Endothelial cell of umbilical vein (primary cell): ENCODE measurements around the gene PROCA1. TPM values are rescaled to one million over a fixed set of nuclear protein-coding genes. Genes with fewer than 3 reads are reported as not detected.

Source experiments
- BruUV-seq: library from RNA; stranded (reverse); fragments of 400-500 nt; replicated peaks from 2 replicates; lab custom pipeline; 2021; lab: Mats Ljungman, UMichigan
- CTCF ChIA-PET: fragments of 300-600, 350-600 bp; sonication (Branson Sonifier 250); formaldehyde crosslinking; loops from one replicate; lab custom pipeline; 2021; ENCODE audit warnings: antibody characterized with exemption, inconsistent platforms; lab: Charles Lee
- POLR2A ChIA-PET: fragments of 300-600, 350-600 bp; sonication (Branson Sonifier 250); formaldehyde crosslinking; loops from one replicate; lab custom pipeline; 2021; ENCODE audit warnings: antibody characterized with exemption, inconsistent platforms; lab: Charles Lee
- DNase-seq: peaks from one replicate; pipeline ENCODE4 v3.0.0-alpha.2; 2011; ENCODE audit warnings: low read depth, low spot score
- FAIRE-seq: peaks from 2 replicates; lab custom pipeline; 2011; peaks lifted over from hg19 to GRCh38; lab: Jason Lieb, UNC
- H2AFZ ChIP-seq: 2 replicates; pipeline ENCODE4 v1.6.0; 2012; ENCODE audit warnings: low read depth, low read length, control low read depth, inconsistent platforms
- H3K27ac ChIP-seq: 2 replicates; pipeline ENCODE4 v1.5.1; 2011; ENCODE audit warnings: low read depth, mild to moderate bottlenecking, control low read depth, low read length, moderate library complexity; ENCODE audit not compliant: insufficient read depth
- H3K27me3 ChIP-seq, 2 experiments: 2 replicates each; pipeline versions ENCODE4 v1.6.0 to v1.6.1; 2011; ENCODE audit warnings: low read length in 2 of 2, mixed read lengths in 1 of 2; ENCODE audit not compliant: control insufficient read depth in 2 of 2, insufficient read depth in 2 of 2
- H3K36me3 ChIP-seq, 2 experiments: 2 replicates in 1 of 2; 3 replicates in 1 of 2; pipeline ENCODE4 v1.5.1; 2011; ENCODE audit warnings: low read length in 2 of 2, mild to moderate bottlenecking in 1 of 2, moderate library complexity in 1 of 2; ENCODE audit not compliant: control insufficient read depth in 2 of 2, insufficient read depth in 2 of 2; ENCODE audit errors: extremely low read depth in 1 of 2
- H3K4me1 ChIP-seq: 3 replicates; pipeline ENCODE4 v1.5.1; 2011; ENCODE audit warnings: mild to moderate bottlenecking, low read length; ENCODE audit not compliant: control insufficient read depth, insufficient read depth; ENCODE audit errors: extremely low read depth
- H3K4me2 ChIP-seq: 2 replicates; pipeline ENCODE4 v1.6.1; 2011; ENCODE audit warnings: low read length, control low read depth, mixed read lengths; ENCODE audit not compliant: insufficient read depth
- H3K4me3 ChIP-seq, 3 experiments: fragments of 200-600 bp in 1 of 3; sonication (generic), shearing (Covaris generic) in 1 of 3; replicated peaks in 1 of 3; 2 replicates each; pipeline ENCODE4 v1.5.1; 2011 to 2016; ENCODE audit warnings: control low read depth in 3 of 3, low read length in 3 of 3, mild to moderate bottlenecking in 2 of 3, inconsistent platforms in 1 of 3, low read depth in 1 of 3, moderate library complexity in 1 of 3; ENCODE audit not compliant: insufficient read depth in 1 of 3
- H3K79me2 ChIP-seq: 2 replicates; pipeline ENCODE4 v1.6.0; 2012; ENCODE audit warnings: low read length, inconsistent platforms; ENCODE audit not compliant: control insufficient read depth, insufficient read depth
- H3K9ac ChIP-seq: replicated peaks from 2 replicates; pipeline ENCODE3; 2011; ENCODE audit warnings: low read length, control low read depth; ENCODE audit not compliant: insufficient read depth; ENCODE audit errors: extremely low read depth
- H3K9me1 ChIP-seq: replicated peaks from 3 replicates; pipeline ENCODE4 v1.6.0; 2011; ENCODE audit warnings: mild to moderate bottlenecking, low read length; ENCODE audit not compliant: control insufficient read depth, insufficient read depth; ENCODE audit errors: extremely low read depth
- H3K9me3 ChIP-seq: replicated peaks from 2 replicates; pipeline ENCODE4 v1.5.1; 2012; ENCODE audit warnings: low read length, inconsistent platforms; ENCODE audit not compliant: control insufficient read depth, insufficient read depth
- H4K20me1 ChIP-seq: replicated peaks from 2 replicates; pipeline ENCODE3; 2011; ENCODE audit warnings: mild to moderate bottlenecking, low read length; ENCODE audit not compliant: control insufficient read depth, insufficient read depth; ENCODE audit errors: extremely low read depth
- CTCF ChIP-seq, 2 donors: IDR thresholded peaks; 1 replicate in 1 of 2; 2 replicates in 1 of 2; pipeline ENCODE4 v1.5.1; 2011; ENCODE audit warnings: low read length in 2 of 2, mild to moderate bottlenecking in 2 of 2, moderate library complexity in 2 of 2, control low read depth in 1 of 2, inconsistent platforms in 1 of 2, low read depth in 1 of 2; ENCODE audit not compliant: insufficient read depth in 1 of 2; ENCODE audit errors: extremely low read depth in 1 of 2
- EZH2 ChIP-seq: IDR thresholded peaks from 2 replicates; pipeline ENCODE4 v1.6.1; 2012; ENCODE audit warnings: borderline replicate concordance, low read depth, mild to moderate bottlenecking, moderate library complexity, low read length, inconsistent platforms; ENCODE audit not compliant: severe bottlenecking
- FOS ChIP-seq: IDR thresholded peaks from 2 replicates; pipeline ENCODE4 v1.6.1; 2011; ENCODE audit warnings: mild to moderate bottlenecking, low read length, moderate library complexity, borderline replicate concordance; ENCODE audit not compliant: insufficient read depth
- GATA2 ChIP-seq: IDR thresholded peaks from 2 replicates; pipeline ENCODE4 v1.7.0; 2011; ENCODE audit warnings: low read depth, mild to moderate bottlenecking, moderate library complexity, mixed read lengths, low read length; ENCODE audit not compliant: insufficient read length, insufficient read depth
- JUN ChIP-seq: IDR thresholded peaks from 2 replicates; pipeline ENCODE4 v1.6.1; 2011; ENCODE audit warnings: borderline replicate concordance, low read depth; ENCODE audit not compliant: insufficient read length, insufficient read depth
- MAX ChIP-seq: IDR thresholded peaks from 2 replicates; pipeline ENCODE4 v1.6.1; 2011; ENCODE audit not compliant: insufficient read depth, insufficient read length
- MYC ChIP-seq: IDR thresholded peaks from one replicate; pipeline ENCODE4 v1.6.1; 2011; ENCODE audit warnings: mild to moderate bottlenecking, low read depth, low read length
- POLR2A ChIP-seq: IDR thresholded peaks from 2 replicates; pipeline ENCODE4 v1.6.1; 2012; ENCODE audit warnings: low read depth, mild to moderate bottlenecking, control low read depth, low read length
- POLR2AphosphoS5 ChIP-seq: IDR thresholded peaks from 2 replicates; pipeline ENCODE4 v1.6.1; 2012; ENCODE audit warnings: low read depth, mild to moderate bottlenecking, control low read depth, low read length, moderate library complexity; ENCODE audit not compliant: insufficient read depth
- dilution Hi-C: fragments of 300-500 bp; cut with MboI; formaldehyde crosslinking; loops from one replicate; pipeline ENCODE4 v1.15.0; 2019; ENCODE audit warnings: low sequenced_read_pairs; ENCODE audit not compliant: extremely low pct_ligation_motif_present
- intact Hi-C: fragments of 100-400 bp; cut with micrococcal nuclease; formaldehyde crosslinking; loops from one replicate; pipeline ENCODE4 v1.10.0; 2022
- polyA plus RNA-seq, 4 experiments: library from polyadenylated mRNA; depleted of rRNA in 3 of 4; stranded (reverse) in 3 of 4; unstranded in 1 of 4; fragments of >200 nt; gene quantifications; 2 replicates each; pipeline versions ENCODE4 v1.2.1 to v1.2.3, GENCODE V29; 2011 to 2012; ENCODE audit warnings: missing spikeins in 1 of 4
- total RNA-seq: library from RNA; stranded (reverse); gene quantifications from 2 replicates; pipeline ENCODE4 v1.2.3, GENCODE V29; 2021

PROCA1 gene
- total and polyA plus RNA-seq, 2 donors (not counting 3 experiments of a cell fraction or from before 2014, with no cell fraction given), result 2.0 to 2.1 TPM

GRCh38 chr17:28667870-28668269 is 43.8 kb downstream of the PROCA1 start:
- Histone ChIP-seq H3K79me2 (peaks cover 53% of the 10 kb centered on the region), H3K36me3 (peaks cover 12% of the 10 kb centered on the region in 2 experiments), H4K20me1 (no peaks in the 10 kb centered on the region), H3K9me3 (no peaks in the 10 kb centered on the region), H3K27ac (no peak overlapping the region), H3K4me2 (no peak overlapping the region), H3K27me3 (no peaks in the 10 kb centered on the region), H3K9me1 (no peaks in the 10 kb centered on the region), H2AFZ (no peak overlapping the region), H3K4me3 (no peak overlapping the region), H3K9ac (no peak overlapping the region), H3K4me1 (peaks cover 6% of the 10 kb centered on the region)
- ChIA-PET CTCF (interaction anchor here (1.4 to 1.9 kb wide), 3 partner anchors 9 to 34 kb away, joined by 3 to 7 read pairs (median 3); no protein-coding TSS in a partner anchor), POLR2A (no interaction called here)
- DNase-seq (no peak), FAIRE-seq (no peak)
- dilution Hi-C loops (no loop called here), intact Hi-C loops (no loop called here)
- BruUV-seq, result no TSS peak
- no peak for TF ChIP-seq GATA2
- TF ChIP-seq POLR2A, result no peak
- no peak for TF ChIP-seq POLR2AphosphoS5
- TF ChIP-seq CTCF (IDR thresholded peaks at IDR 0.05; ENCODE audit: extremely low read depth in 1 of 2, insufficient read depth in 1 of 2, low read depth in 1 of 2, low read length in 2 of 2), result no peak
- TF ChIP-seq EZH2, result no peak
- TF ChIP-seq FOS, result no peak
- no peak for TF ChIP-seq MYC
- no peak for TF ChIP-seq MAX
- TF ChIP-seq JUN, result no peak
